ENCODE measurements around the gene CALCB.

The CALCB gene

GRCh38 chr11:15113381-15113780, 40.0 kb downstream of the CALCB start:
- Histone ChIP-seq H3K27me3 (ENCODE audit: control insufficient read depth, insufficient read depth, low read length) (peaks cover 5% of the 10 kb centered on the region), H3K9ac (ENCODE audit: low read length) (no peak overlapping the region), H3K27ac (ENCODE audit: low read depth, low read length) (no peak overlapping the region), H3K36me3 (ENCODE audit: control insufficient read depth, insufficient read depth, low read length) (no peaks in the 10 kb centered on the region), H3K4me1 (ENCODE audit: control insufficient read depth, insufficient read depth, low read length) (no peaks in the 10 kb centered on the region), H3K4me3 (ENCODE audit: low read length) (no peak overlapping the region)

- H3K36me3 ChIP-seq (ENCODE audit: control insufficient read depth, insufficient read depth, low read length) = no peaks in the 10 kb centered on the region
Observed at GRCh38 chr11:15114501-15115475, 41.4 kb downstream of the CALCB start, which contains the start of gene INSC. Gene INSC (plus strand): TSS chr11:15114923. CDS start chr11:15149175, 34,252 bp downstream.

GRCh38 chr11:15115686-15116085, 42.3 kb downstream of the CALCB start:
- Histone ChIP-seq H3K4me1 (ENCODE audit: control insufficient read depth, insufficient read depth, low read length) (no peaks in the 10 kb centered on the region), H3K27ac (ENCODE audit: low read depth, low read length) (no peak overlapping the region), H3K36me3 (ENCODE audit: control insufficient read depth, insufficient read depth, low read length) (no peaks in the 10 kb centered on the region), H3K27me3 (ENCODE audit: control insufficient read depth, insufficient read depth, low read length) (peaks cover 5% of the 10 kb centered on the region), H3K9ac (ENCODE audit: low read length) (no peak overlapping the region), H3K4me3 (ENCODE audit: low read length) (peak overlapping the region; percentile 2)

More at GRCh38 chr11:15114501-15115475, 41.4 kb downstream of the CALCB start, which contains the start of gene INSC:
- Histone ChIP-seq H3K27me3 (ENCODE audit: control insufficient read depth, insufficient read depth, low read length) (peaks cover 5% of the 10 kb centered on the region), H3K9ac (ENCODE audit: low read length) (no peak within 1 kb of the TSS), H3K27ac (ENCODE audit: low read depth, low read length) (peak within 1 kb of the TSS; percentile 43), H3K4me3 (ENCODE audit: low read length) (peak within 1 kb of the TSS; percentile 29), H3K4me1 (ENCODE audit: control insufficient read depth, insufficient read depth, low read length) (no peaks in the 10 kb centered on the region)

GRCh38 chr11:15117751-15118150, 44.4 kb downstream of the CALCB start:
- Histone ChIP-seq H3K36me3 (ENCODE audit: control insufficient read depth, insufficient read depth, low read length) (no peaks in the 10 kb centered on the region), H3K27ac (ENCODE audit: low read depth, low read length) (no peak overlapping the region), H3K9ac (ENCODE audit: low read length) (no peak overlapping the region), H3K4me1 (ENCODE audit: control insufficient read depth, insufficient read depth, low read length) (no peaks in the 10 kb centered on the region), H3K4me3 (ENCODE audit: low read length) (no peak overlapping the region), H3K27me3 (ENCODE audit: control insufficient read depth, insufficient read depth, low read length) (peaks cover 5% of the 10 kb centered on the region)

GRCh38 chr11:15118431-15118830, 45.0 kb downstream of the CALCB start:
- peaks cover 5% of the 10 kb centered on the region for H3K27me3 ChIP-seq (ENCODE audit: control insufficient read depth, insufficient read depth, low read length)
- no peak overlapping the region for H3K9ac ChIP-seq (ENCODE audit: low read length)
- no peak overlapping the region for H3K27ac ChIP-seq (ENCODE audit: low read depth, low read length)
- no peak overlapping the region for H3K4me3 ChIP-seq (ENCODE audit: low read length)
- no peaks in the 10 kb centered on the region for H3K36me3 ChIP-seq (ENCODE audit: control insufficient read depth, insufficient read depth, low read length)
- H3K4me1 ChIP-seq (ENCODE audit: control insufficient read depth, insufficient read depth, low read length) = no peaks in the 10 kb centered on the region

- Histone ChIP-seq H3K4me3 (ENCODE audit: low read length) (no peak overlapping the region), H3K9ac (ENCODE audit: low read length) (no peak overlapping the region), H3K27me3 (ENCODE audit: control insufficient read depth, insufficient read depth, low read length) (peaks cover 5% of the 10 kb centered on the region), H3K36me3 (ENCODE audit: control insufficient read depth, insufficient read depth, low read length) (no peaks in the 10 kb centered on the region), H3K27ac (ENCODE audit: low read depth, low read length) (no peak overlapping the region), H3K4me1 (ENCODE audit: control insufficient read depth, insufficient read depth, low read length) (no peaks in the 10 kb centered on the region)
Observed at GRCh38 chr11:15119352-15119751, 46.0 kb downstream of the CALCB start.

- Histone ChIP-seq H3K4me3 (ENCODE audit: low read length) (no peak overlapping the region), H3K9ac (ENCODE audit: low read length) (no peak overlapping the region), H3K4me1 (ENCODE audit: control insufficient read depth, insufficient read depth, low read length) (no peaks in the 10 kb centered on the region), H3K27ac (ENCODE audit: low read depth, low read length) (no peak overlapping the region), H3K27me3 (ENCODE audit: control insufficient read depth, insufficient read depth, low read length) (peaks cover 5% of the 10 kb centered on the region), H3K36me3 (ENCODE audit: control insufficient read depth, insufficient read depth, low read length) (no peaks in the 10 kb centered on the region)
Observed at GRCh38 chr11:15119826-15120225, 46.4 kb downstream of the CALCB start.

GRCh38 chr11:15123849-15124248, 50.5 kb downstream of the CALCB start:
- Histone ChIP-seq H3K27ac (ENCODE audit: low read depth, low read length) (no peak overlapping the region), H3K36me3 (ENCODE audit: control insufficient read depth, insufficient read depth, low read length) (no peaks in the 10 kb centered on the region), H3K4me3 (ENCODE audit: low read length) (no peak overlapping the region), H3K9ac (ENCODE audit: low read length) (no peak overlapping the region), H3K4me1 (ENCODE audit: control insufficient read depth, insufficient read depth, low read length) (no peaks in the 10 kb centered on the region), H3K27me3 (ENCODE audit: control insufficient read depth, insufficient read depth, low read length) (no peaks in the 10 kb centered on the region)

- Histone ChIP-seq H3K27me3 (ENCODE audit: control insufficient read depth, insufficient read depth, low read length) (no peaks in the 10 kb centered on the region), H3K27ac (ENCODE audit: low read depth, low read length) (no peak overlapping the region), H3K36me3 (ENCODE audit: control insufficient read depth, insufficient read depth, low read length) (no peaks in the 10 kb centered on the region), H3K9ac (ENCODE audit: low read length) (no peak overlapping the region), H3K4me3 (ENCODE audit: low read length) (no peak overlapping the region), H3K4me1 (ENCODE audit: control insufficient read depth, insufficient read depth, low read length) (no peaks in the 10 kb centered on the region)
Observed at GRCh38 chr11:15124528-15124927, 51.1 kb downstream of the CALCB start.

GRCh38 chr11:15127341-15127740, 53.9 kb downstream of the CALCB start:
- H3K9ac ChIP-seq (ENCODE audit: low read length) = no peak overlapping the region
- H3K4me3 ChIP-seq (ENCODE audit: low read length) = no peak overlapping the region
- no peak overlapping the region for H3K27ac ChIP-seq (ENCODE audit: low read depth, low read length)
- no peaks in the 10 kb centered on the region for H3K4me1 ChIP-seq (ENCODE audit: control insufficient read depth, insufficient read depth, low read length)
- H3K27me3 ChIP-seq (ENCODE audit: control insufficient read depth, insufficient read depth, low read length) = no peaks in the 10 kb centered on the region
- no peaks in the 10 kb centered on the region for H3K36me3 ChIP-seq (ENCODE audit: control insufficient read depth, insufficient read depth, low read length)

All from rectal smooth muscle tissue (tissue), 1 donor.